Measurements from ENCODE around the gene PSME3IP1.

DNA sequence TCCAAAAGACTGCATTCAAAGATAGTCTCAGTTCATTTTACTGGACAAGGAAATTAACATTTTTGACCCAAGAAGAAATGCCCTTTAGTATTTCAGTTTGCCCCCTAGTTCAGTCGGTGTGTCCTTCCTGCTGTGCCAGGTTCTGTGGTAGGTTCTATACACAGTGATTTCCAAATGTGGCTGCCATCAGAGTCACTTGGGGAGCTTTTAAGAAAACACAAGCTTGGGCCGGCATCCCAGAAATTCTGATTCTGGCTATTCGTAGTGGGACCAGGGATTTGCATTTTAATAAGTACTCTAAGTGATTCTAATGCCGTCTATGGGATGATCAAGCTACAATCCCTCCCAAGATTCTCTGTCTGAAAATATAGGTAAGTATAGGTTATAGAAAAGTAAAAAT, 10.4 kb upstream of the PSME3IP1 start:
- TF ChIP-seq POLR2A (IDR thresholded peaks at IDR 0.05; ENCODE audit: extremely low read depth, insufficient read length) (no peak), CTCF (IDR thresholded peaks at IDR 0.05; ENCODE audit: low read depth, low read length) (no peak)

Measured in NB4 (cell line).